Activated naive CD8-positive, alpha-beta T cell treated with anti-CD3 and anti-CD28 coated beads, Interleukin-2, amount 50 U/mL, for 24 hours (primary cell): Measurements from ENCODE around the gene VSIR.

ENCODE experiments used
- ATAC-seq: fragments of 150-1000 bp; cut with Tn5 transposase; one replicate; pipeline ENCODE4 v1.10.0; 2021
- DNase-seq: peaks from one replicate; pipeline ENCODE4 v3.0.0; 2021
- H3K27ac Mint-ChIP-seq: one replicate; pipeline ENCODE4 v1.8.0; 2021; ENCODE audit warnings: mild to moderate bottlenecking, mixed read lengths
- H3K27me3 Mint-ChIP-seq: one replicate; pipeline ENCODE4 v1.8.0; 2021; ENCODE audit warnings: mixed read lengths
- H3K36me3 Mint-ChIP-seq: one replicate; pipeline ENCODE4 v1.8.0; 2021; ENCODE audit warnings: low read depth, mixed read lengths
- H3K4me1 Mint-ChIP-seq: one replicate; pipeline ENCODE4 v1.8.0; 2021; ENCODE audit warnings: mixed read lengths
- H3K4me3 Mint-ChIP-seq: one replicate; pipeline ENCODE4 v1.8.0; 2021; ENCODE audit warnings: mild to moderate bottlenecking, moderate library complexity, mixed read lengths
- H3K9me3 Mint-ChIP-seq: one replicate; pipeline ENCODE4 v1.8.0; 2021; ENCODE audit warnings: mixed read lengths

VSIR gene

DNA sequence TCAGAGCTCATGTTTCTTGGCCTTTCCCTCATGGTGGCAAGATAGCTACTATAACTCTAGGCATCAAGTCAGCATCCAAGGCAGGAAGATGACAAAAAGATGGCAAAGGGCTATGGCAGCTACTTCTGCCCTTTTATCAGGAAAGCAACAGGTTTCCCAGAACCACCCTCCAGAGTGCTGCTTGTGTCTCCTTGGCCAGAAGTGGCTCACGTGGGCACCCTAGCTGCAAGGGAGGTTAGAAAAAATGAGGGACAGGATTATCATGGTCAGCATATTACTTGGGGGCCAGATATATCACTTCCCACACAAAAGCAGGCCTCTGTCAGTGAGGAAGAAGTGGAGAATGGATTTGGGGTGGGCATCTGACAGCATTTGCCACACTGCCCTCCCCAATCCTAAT is 29.5 kb downstream of the VSIR start:
- H3K27me3 Mint-ChIP-seq: no peaks in the 10 kb centered on the region

DNA sequence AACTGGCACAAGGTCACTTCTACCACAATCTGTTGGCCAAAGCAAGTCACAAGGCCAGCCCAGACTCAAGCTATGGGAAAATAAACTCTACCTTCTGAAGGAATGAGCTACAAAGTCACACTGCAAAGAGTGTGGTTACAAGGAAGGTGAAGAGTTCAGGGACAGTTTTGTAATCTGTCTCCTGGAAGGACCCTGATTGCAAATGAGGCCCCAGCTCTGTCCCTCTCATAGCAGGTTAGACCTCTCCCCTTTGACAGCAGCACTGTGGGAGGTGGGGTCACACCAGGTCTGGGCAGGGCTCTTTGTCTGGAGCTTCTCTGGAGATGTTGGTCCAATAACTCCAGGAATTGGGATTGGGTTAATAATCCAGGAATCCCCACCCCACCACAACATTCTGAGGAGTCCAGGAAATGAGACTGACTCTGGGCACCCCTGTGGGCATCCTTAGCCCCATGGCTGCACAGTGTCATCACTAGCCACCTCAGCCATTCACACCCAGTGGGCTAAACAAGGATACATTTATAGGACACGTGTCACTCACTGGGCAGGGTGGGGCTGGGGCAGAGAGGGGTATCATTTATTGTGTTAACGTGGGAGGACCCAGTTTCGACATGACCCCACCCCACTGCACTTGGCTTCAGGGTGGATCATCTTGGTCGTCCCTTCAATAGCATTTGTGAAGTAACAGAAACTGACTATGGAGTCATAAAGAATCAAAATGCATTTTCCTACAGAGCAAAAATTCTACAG is 30.1 kb downstream of the VSIR start:
- ATAC-seq: no peak

More for the DNA sequence above, 29.5 kb downstream of the VSIR start:
- ATAC-seq (no peak), DNase-seq (no peak)
- Mint-ChIP-seq H3K4me1 (peaks cover 99% of the 10 kb centered on the region), H3K9me3 (no peaks in the 10 kb centered on the region), H3K27ac (peak overlapping the region; percentile 71), H3K36me3 (peaks cover 16% of the 10 kb centered on the region), H3K4me3 (no peak overlapping the region)

DNA sequence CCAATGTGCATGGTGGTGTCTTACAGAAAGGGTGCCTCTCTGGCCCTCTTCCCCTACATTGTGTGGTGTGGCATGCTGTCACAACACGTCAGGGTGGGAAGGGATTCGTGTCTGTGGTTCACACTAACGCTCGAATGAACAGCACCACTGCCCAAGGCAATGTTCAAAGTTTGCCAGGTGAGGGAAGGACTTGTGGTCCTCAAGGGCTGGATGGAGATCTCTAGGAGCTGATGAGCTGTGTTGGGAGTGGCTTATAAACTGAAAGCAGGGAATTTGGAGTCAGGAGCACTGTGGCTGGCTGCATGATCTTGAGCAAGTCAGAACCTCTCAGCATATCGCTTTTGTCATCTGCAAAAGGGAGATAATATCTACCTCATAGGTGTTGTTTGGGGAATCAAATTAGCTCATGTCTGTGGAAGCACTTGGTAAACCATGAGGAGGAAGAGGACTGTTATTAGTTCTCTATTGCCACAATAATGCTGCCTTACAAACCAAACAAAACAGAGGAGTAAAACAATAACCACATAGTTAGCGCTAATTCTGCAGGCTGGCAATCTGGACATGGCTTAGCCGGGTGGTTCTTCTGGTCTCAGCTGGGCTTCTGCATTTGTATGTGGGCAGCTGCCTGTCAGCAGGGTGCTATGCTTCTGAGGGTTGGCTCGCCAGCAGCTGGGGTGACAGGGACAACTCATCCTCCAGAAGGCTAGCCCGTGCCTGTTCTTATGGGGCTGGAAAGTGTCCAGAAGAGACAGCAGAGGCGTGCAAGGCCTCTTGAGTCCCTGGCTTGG is 30.8 kb downstream of the VSIR start:
- Mint-ChIP-seq H3K4me1 (peaks cover 99% of the 10 kb centered on the region), H3K36me3 (peaks cover 12% of the 10 kb centered on the region), H3K27ac (peak overlapping the region; percentile 71), H3K27me3 (no peaks in the 10 kb centered on the region), H3K9me3 (no peaks in the 10 kb centered on the region), H3K4me3 (no peak overlapping the region)
- ATAC-seq: no peak
- no peak for DNase-seq

More for the DNA sequence above, 30.1 kb downstream of the VSIR start:
- Mint-ChIP-seq H3K27ac (peak overlapping the region; percentile 71), H3K4me1 (peaks cover 99% of the 10 kb centered on the region), H3K27me3 (no peaks in the 10 kb centered on the region), H3K9me3 (no peaks in the 10 kb centered on the region), H3K4me3 (no peak overlapping the region), H3K36me3 (peaks cover 12% of the 10 kb centered on the region)
- no peak for DNase-seq

GRCh38 chr10:71741671-71742070 is 31.6 kb downstream of the VSIR start:
- Mint-ChIP-seq H3K27ac (peak overlapping the region; percentile 90), H3K4me3 (no peak overlapping the region), H3K9me3 (no peaks in the 10 kb centered on the region), H3K27me3 (no peaks in the 10 kb centered on the region), H3K4me1 (peaks cover 99% of the 10 kb centered on the region), H3K36me3 (peaks cover 12% of the 10 kb centered on the region)
- ATAC-seq (no peak), DNase-seq (no peak)

DNA sequence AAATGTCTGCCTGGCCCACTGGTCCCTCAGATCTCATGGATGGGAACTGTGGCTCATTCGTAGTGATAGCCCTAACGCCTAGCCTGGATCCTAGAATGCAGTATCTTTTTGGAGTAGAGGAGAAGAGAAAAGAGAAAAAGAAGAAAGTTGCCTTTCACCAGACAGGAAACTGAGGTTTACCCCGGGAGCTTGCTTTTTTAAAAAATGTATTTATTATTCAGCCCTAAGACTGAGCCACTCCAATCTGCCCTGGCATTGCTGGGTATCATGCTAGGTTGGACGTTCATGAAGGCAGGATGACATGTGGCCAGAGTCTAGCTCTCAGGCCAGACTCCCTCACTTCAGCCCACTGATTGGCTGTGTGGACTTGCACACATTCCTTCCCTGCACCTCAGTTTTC is 32.3 kb downstream of the VSIR start:
- no peaks in the 10 kb centered on the region for H3K27me3 Mint-ChIP-seq
- peaks cover 99% of the 10 kb centered on the region for H3K4me1 Mint-ChIP-seq
- no peak overlapping the region for H3K4me3 Mint-ChIP-seq
- H3K9me3 Mint-ChIP-seq: no peaks in the 10 kb centered on the region
- no peak for ATAC-seq
- DNase-seq: no peak
- H3K27ac Mint-ChIP-seq: peak overlapping the region; percentile 90
- H3K36me3 Mint-ChIP-seq: peaks cover 12% of the 10 kb centered on the region

DNA sequence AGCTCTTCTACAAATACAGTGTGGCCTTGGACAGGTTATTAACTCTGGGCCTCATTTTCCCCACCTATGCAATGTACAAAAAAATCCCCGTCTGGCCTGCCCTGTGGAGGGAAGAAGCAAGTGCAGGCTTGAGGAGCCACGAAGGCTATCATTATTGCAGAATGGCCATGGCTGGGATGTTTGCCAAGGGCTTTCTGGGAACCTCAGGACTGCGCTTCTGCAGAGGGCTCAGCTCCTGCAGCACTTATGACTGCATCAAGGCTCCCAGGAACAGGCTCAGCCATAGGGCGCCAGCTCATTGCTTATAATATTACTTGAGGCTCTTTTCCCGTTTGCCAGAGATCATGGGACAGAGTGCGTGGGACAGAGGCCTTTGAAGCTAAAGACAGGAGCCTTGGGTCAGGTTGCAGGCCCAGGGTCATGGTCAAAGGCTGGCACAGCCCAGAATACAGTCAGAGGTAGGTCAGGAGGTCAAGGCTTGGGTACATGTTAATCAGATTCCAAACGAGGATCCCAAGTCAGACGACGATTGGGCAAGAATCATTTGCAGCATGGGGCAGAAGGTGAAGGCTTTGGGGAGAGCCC is 33.2 kb downstream of the VSIR start:
- ATAC-seq (no peak), DNase-seq (no peak)
- H3K36me3 Mint-ChIP-seq: peaks cover 12% of the 10 kb centered on the region
- H3K27ac Mint-ChIP-seq: peak overlapping the region; percentile 100
- H3K4me3 Mint-ChIP-seq: no peak overlapping the region
- no peaks in the 10 kb centered on the region for H3K27me3 Mint-ChIP-seq
- H3K9me3 Mint-ChIP-seq: no peaks in the 10 kb centered on the region
- H3K4me1 Mint-ChIP-seq: peaks cover 99% of the 10 kb centered on the region

GRCh38 chr10:71739358-71739900 is 33.9 kb downstream of the VSIR start:
- DNase-seq: no peak
- Mint-ChIP-seq H3K9me3 (no peaks in the 10 kb centered on the region), H3K27me3 (no peaks in the 10 kb centered on the region), H3K36me3 (peaks cover 12% of the 10 kb centered on the region), H3K4me1 (peaks cover 99% of the 10 kb centered on the region), H3K4me3 (no peak overlapping the region), H3K27ac (peak overlapping the region; percentile 100)
- no peak for ATAC-seq

GRCh38 chr10:71737834-71738197 is 35.5 kb downstream of the VSIR start:
- DNase-seq (no peak), ATAC-seq (no peak)
- Mint-ChIP-seq H3K4me1 (peaks cover 97% of the 10 kb centered on the region), H3K36me3 (peaks cover 13% of the 10 kb centered on the region), H3K27ac (peak overlapping the region; percentile 100), H3K4me3 (peak overlapping the region; percentile 73), H3K27me3 (no peaks in the 10 kb centered on the region), H3K9me3 (no peaks in the 10 kb centered on the region)

- H3K27ac Mint-ChIP-seq: peak overlapping the region; percentile 100
- H3K27me3 Mint-ChIP-seq: no peaks in the 10 kb centered on the region
- H3K9me3 Mint-ChIP-seq: no peaks in the 10 kb centered on the region
- H3K4me3 Mint-ChIP-seq: peak overlapping the region; percentile 73
- DNase-seq: no peak
- peaks cover 97% of the 10 kb centered on the region for H3K4me1 Mint-ChIP-seq
- peak; percentile 89 for ATAC-seq
- H3K36me3 Mint-ChIP-seq: peaks cover 7% of the 10 kb centered on the region
Observed at GRCh38 chr10:71737001-71737833, 36.1 kb downstream of the VSIR start.

GRCh38 chr10:71736570-71736952 is 36.8 kb downstream of the VSIR start:
- no peaks in the 10 kb centered on the region for H3K9me3 Mint-ChIP-seq
- peak overlapping the region; percentile 73 for H3K4me3 Mint-ChIP-seq
- peak overlapping the region; percentile 100 for H3K27ac Mint-ChIP-seq
- ATAC-seq: peak; percentile 4
- H3K36me3 Mint-ChIP-seq: peaks cover 4% of the 10 kb centered on the region
- peaks cover 97% of the 10 kb centered on the region for H3K4me1 Mint-ChIP-seq
- no peaks in the 10 kb centered on the region for H3K27me3 Mint-ChIP-seq
- no peak for DNase-seq

DNA sequence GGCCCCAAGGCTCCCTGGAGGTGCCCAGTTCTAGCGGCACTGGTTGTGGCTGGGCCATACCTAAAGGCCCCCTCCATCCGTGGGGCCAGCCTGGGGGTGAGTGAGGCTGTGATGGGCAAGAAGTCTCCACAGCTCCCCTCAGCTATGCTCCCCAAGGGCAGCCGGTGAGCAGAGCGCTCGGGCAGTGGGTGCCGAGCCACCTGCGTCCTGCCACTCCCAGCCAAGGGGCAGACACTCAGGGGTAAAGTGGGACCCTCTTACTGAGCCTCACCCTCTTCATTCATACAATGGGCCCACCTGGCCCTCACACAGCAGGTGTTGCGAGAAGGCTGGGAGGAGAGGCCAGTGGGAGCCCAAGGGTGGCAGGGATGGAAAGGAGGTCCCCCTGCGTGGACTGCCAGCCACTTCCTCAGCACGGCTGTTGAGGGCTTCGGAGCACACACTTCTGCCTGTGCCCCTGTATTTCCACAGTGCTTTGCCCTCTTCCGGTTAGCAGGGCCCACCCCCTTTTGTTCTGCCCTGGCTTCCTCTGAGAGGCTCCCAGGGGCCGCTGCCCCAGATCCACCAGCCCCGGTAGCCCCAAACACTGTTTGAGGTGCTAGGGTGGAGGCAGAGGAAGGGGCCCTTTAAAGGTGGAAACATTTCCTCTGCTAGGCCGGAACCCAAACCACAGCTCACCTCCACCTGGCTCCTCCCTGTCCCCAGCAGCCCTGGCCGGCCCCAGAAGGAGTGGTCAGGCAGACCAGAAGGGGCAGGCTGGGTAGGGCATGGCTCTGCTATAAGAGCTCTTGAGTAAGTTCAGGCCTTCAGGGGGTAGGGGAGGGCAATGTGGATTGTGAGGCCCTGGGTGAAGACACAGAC is 37.4 kb downstream of the VSIR start:
- Mint-ChIP-seq H3K27me3 (no peaks in the 10 kb centered on the region), H3K27ac (peak overlapping the region; percentile 100), H3K9me3 (no peaks in the 10 kb centered on the region), H3K36me3 (peaks cover 4% of the 10 kb centered on the region), H3K4me3 (peak overlapping the region; percentile 73), H3K4me1 (peaks cover 97% of the 10 kb centered on the region)
- ATAC-seq: peak; percentile 54
- DNase-seq: peak; percentile 73

GRCh38 chr10:71734797-71735196 is 38.5 kb downstream of the VSIR start:
- Mint-ChIP-seq H3K9me3 (no peaks in the 10 kb centered on the region), H3K27ac (peak overlapping the region; percentile 100), H3K27me3 (no peaks in the 10 kb centered on the region), H3K36me3 (peaks cover 4% of the 10 kb centered on the region), H3K4me3 (peak overlapping the region; percentile 73), H3K4me1 (peaks cover 98% of the 10 kb centered on the region)
- no peak for DNase-seq
- ATAC-seq: no peak

- Mint-ChIP-seq H3K9me3 (no peaks in the 10 kb centered on the region), H3K27ac (peak overlapping the region; percentile 94), H3K4me3 (peak overlapping the region; percentile 60), H3K27me3 (no peaks in the 10 kb centered on the region), H3K36me3 (peaks cover 4% of the 10 kb centered on the region), H3K4me1 (peaks cover 96% of the 10 kb centered on the region)
- ATAC-seq: no peak
- no peak for DNase-seq
Observed at GRCh38 chr10:71731791-71732190, 41.5 kb downstream of the VSIR start.
